Measurements from ENCODE around the gene TSPAN14.
A peak's percentile ranks its signal among the peaks of the same experiment; 100 is the strongest.

TSPAN14 gene

DNA sequence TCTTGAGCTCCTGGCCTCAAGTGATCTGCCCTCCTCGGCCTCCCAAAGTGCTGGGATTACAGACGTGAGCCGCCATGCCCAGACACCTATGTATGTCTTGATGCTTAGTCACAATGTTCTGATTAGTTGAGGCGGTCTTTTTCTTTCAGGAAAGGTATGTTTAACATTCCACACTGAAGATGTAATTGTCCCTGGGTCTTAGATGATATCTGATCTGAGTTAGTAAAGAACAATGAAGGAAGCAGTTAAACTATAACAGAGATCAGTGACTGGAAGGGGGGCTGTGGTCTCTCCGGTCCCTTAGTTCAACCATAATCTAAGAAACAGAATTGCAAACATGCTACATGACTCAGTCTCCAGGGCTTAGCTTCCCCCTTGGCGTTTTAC is 52.1 kb downstream of the TSPAN14 start:
- peak; percentile 93 for DNase-seq (ENCODE audit: low read depth)
- H3K4me3 ChIP-seq (ENCODE audit: low read length) = no peak overlapping the region

DNA sequence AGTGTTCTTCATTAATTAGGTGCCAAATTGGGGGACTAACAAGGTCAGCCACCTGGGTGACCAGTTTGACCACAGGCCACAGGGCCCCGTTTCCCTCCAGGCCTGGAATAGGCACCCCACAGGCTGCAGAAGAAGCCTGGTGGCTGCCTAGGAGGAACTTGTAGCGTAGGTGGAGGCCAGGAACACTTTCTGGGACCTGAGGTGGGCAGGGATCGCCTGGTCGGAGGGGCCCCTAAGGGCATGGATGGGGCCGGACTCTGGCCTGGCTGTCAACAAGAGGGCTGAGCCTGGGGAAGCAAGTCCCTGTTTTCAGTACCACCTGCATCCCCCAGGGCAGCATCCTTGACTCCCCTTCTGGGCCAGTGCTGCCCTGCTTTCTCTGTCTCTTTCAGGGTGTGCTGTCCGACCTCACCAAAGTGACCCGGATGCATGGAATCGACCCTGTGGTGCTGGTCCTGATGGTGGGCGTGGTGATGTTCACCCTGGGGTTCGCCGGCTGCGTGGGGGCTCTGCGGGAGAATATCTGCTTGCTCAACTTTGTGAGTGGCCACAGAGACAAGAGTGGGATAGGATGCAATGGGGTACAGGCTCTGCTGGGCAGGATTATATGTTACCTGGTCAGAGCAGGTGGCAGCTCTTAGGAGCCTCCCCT is 52.9 kb downstream of the TSPAN14 start:
- TF ChIP-seq, protein P1, sequence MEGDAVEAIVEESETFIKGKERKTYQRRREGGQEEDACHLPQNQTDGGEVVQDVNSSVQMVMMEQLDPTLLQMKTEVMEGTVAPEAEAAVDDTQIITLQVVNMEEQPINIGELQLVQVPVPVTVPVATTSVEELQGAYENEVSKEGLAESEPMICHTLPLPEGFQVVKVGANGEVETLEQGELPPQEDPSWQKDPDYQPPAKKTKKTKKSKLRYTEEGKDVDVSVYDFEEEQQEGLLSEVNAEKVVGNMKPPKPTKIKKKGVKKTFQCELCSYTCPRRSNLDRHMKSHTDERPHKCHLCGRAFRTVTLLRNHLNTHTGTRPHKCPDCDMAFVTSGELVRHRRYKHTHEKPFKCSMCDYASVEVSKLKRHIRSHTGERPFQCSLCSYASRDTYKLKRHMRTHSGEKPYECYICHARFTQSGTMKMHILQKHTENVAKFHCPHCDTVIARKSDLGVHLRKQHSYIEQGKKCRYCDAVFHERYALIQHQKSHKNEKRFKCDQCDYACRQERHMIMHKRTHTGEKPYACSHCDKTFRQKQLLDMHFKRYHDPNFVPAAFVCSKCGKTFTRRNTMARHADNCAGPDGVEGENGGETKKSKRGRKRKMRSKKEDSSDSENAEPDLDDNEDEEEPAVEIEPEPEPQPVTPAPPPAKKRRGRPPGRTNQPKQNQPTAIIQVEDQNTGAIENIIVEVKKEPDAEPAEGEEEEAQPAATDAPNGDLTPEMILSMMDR (IDR thresholded peaks at IDR 0.05; ENCODE audit: insufficient read depth, low read depth, low read length, missing control alignments) = no peak
- DNase-seq (ENCODE audit: low read depth) = no peak

More for the DNA sequence above, 52.1 kb downstream of the TSPAN14 start:
- TF ChIP-seq, protein P1 (IDR thresholded peaks at IDR 0.05; ENCODE audit: insufficient read depth, low read depth, low read length, missing control alignments) = no peak

DNA sequence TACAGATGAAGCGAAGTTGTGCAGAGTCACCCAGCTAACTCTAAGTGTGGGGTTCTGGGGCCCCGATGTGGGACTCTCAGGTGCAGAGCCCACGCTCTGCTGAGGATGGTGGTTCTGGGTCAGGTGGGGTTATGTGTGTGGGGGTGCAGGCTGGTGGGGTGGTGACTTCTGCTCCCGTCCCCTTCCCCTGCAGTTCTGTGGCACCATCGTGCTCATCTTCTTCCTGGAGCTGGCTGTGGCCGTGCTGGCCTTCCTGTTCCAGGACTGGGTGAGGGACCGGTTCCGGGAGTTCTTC is 54.9 kb downstream of the TSPAN14 start:
- H3K4me3 ChIP-seq (ENCODE audit: low read length) = no peak overlapping the region
- no peak for DNase-seq (ENCODE audit: low read depth)
- TF ChIP-seq, protein P1 (IDR thresholded peaks at IDR 0.05; ENCODE audit: insufficient read depth, low read depth, low read length, missing control alignments) = no peak

More for the DNA sequence above, 52.9 kb downstream of the TSPAN14 start:
- no peak overlapping the region for H3K4me3 ChIP-seq (ENCODE audit: low read length)

DNA sequence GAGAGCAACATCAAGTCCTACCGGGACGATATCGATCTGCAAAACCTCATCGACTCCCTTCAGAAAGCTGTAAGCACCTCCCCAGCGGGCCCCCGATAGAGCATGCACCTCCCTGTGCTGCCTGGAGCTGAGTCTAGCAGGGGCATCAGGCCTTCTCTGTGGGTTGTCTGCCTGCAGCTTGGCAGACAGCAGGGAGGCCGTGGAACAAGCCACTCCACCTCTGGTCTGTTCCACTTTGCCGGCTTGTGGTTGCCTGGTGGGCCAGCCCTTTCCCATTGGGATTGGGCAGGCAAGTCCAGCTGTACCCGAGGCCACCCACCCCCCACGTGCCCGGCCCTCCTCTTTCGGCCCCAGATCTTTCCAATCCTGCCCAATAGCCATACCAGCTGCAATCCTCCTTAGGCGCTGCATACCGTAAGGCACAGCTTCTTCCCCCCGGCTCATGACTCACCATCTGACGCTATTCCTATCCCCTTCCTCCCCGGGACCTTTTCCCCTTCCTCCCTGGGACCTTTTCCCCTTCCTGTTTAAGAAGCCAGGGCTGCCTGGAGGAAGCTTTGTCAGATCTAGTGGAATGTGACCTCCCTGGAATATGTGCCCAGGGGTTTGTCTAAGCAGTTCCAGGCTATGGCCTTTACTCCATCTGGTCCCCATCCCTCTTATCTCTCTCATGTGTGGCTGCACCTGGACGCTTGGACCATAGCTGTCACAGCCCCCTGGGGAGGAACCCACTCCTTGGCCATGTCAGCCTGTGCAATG is 55.5 kb downstream of the TSPAN14 start:
- TF ChIP-seq, protein P1 (IDR thresholded peaks at IDR 0.05; ENCODE audit: insufficient read depth, low read depth, low read length, missing control alignments) = no peak
- no peak overlapping the region for H3K4me3 ChIP-seq (ENCODE audit: low read length)
- peak; percentile 83 for DNase-seq (ENCODE audit: low read depth)

DNA sequence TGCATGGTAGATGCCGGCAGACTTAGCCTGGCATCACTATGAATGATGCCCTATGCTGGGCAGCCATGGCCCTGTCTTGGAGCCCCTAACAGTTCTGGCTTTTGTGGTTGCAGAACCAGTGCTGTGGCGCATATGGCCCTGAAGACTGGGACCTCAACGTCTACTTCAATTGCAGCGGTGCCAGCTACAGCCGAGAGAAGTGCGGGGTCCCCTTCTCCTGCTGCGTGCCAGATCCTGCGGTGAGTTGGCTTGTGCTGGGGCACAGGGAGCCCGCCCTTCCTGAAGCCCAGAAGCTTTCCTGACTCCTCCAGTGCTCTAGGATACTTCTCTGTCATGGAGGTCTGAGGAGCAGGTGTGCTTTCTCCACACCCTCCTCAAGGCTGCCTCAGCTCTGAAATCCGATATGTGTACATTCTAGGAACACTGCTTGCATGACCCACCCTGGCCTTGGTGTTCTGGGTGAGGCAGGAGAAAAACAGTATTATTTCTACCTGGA is 58.0 kb downstream of the TSPAN14 start:
- TF ChIP-seq, protein P1 (IDR thresholded peaks at IDR 0.05; ENCODE audit: insufficient read depth, low read depth, low read length, missing control alignments) = no peak
- H3K4me3 ChIP-seq (ENCODE audit: low read length) = no peak overlapping the region

DNA sequence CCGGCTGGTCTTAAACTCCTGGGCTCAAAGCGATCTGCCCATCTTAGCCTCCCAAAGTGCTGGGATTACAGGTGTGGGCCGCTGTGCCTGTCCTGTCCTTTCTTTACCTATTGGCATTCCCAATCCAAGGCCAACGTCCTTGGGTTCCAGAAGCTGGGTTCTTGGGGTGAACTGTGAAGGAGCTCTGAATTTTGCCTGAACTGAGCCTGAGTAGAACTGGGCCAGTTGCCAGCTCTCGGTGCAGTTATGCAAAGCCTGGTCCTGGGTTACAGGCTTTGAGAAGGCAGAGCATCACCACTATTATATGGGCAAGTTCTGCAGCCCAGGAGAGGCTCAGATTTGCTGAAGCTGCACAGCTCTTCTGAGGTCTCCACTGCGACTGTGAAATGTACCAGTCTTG is 59.0 kb downstream of the TSPAN14 start:
- DNase-seq (ENCODE audit: low read depth) = no peak
- H3K4me3 ChIP-seq (ENCODE audit: low read length) = no peak overlapping the region
- TF ChIP-seq, protein P1 (IDR thresholded peaks at IDR 0.05; ENCODE audit: insufficient read depth, low read depth, low read length, missing control alignments) = no peak

More for the DNA sequence above, 58.0 kb downstream of the TSPAN14 start:
- DNase-seq (ENCODE audit: low read depth) = no peak

All from epithelial cell of esophagus (primary cell).